Measurements from ENCODE around the gene TULP4.
"Not testable (repeated sequence)": the region's sequence is repeated elsewhere in the genome, so short reads cannot be mapped to it uniquely, and the experiment has no call there.

TULP4 gene

GRCh38 chr6:158527858-158528257 lies 215.6 kb downstream of the TULP4 start:
- not testable (repeated sequence) for H3K56ac ChIP-seq (ENCODE audit: low read length)

GRCh38 chr6:158528826-158529225 lies 216.6 kb downstream of the TULP4 start:
- Histone ChIP-seq H3K36me3 (ENCODE audit: control insufficient read depth, insufficient read depth, low read length) (no peaks in the 10 kb centered on the region), H3K79me1 (ENCODE audit: low read length) (no peaks in the 10 kb centered on the region), H3K79me2 (ENCODE audit: control insufficient read depth, insufficient read depth, low read length) (no peaks in the 10 kb centered on the region), H3K9ac (ENCODE audit: low read length) (no peak overlapping the region), H3K27me3 (ENCODE audit: insufficient read depth, low read length, poor library complexity) (no peaks in the 10 kb centered on the region), H3K56ac (ENCODE audit: low read length) (no peak overlapping the region), H3K4me1 (ENCODE audit: control insufficient read depth, low read depth, low read length) (no peaks in the 10 kb centered on the region), H3K4me2 (ENCODE audit: low read length) (no peak overlapping the region), H2BK5ac (ENCODE audit: low read length) (no peak overlapping the region), H3K18ac (ENCODE audit: low read length) (no peak overlapping the region), H2BK120ac (ENCODE audit: low read depth, low read length) (no peak overlapping the region), H3K27ac (ENCODE audit: low read depth, low read length) (no peak overlapping the region), H2BK15ac (replicated peaks; ENCODE audit: low read depth) (no peak overlapping the region), H3K4ac (ENCODE audit: low read depth, low read length) (no peak overlapping the region), H3K4me3 (ENCODE audit: low read length) (no peak overlapping the region), H4K5ac (ENCODE audit: low read length) (no peak overlapping the region), H3K23ac (ENCODE audit: low read length) (no peak overlapping the region), H2AK5ac (ENCODE audit: low read length) (no peak overlapping the region), H4K8ac (ENCODE audit: low read depth, low read length) (no peak overlapping the region)
- WGBS (ENCODE audit: extremely low coverage, insufficient coverage, low lambda C conversion rate): no CpG with 5 or more reads among the region's 6 CpGs
- DNase-seq: no peak

More at GRCh38 chr6:158527858-158528257, 215.6 kb downstream of the TULP4 start:
- H3K23ac ChIP-seq (ENCODE audit: low read length); H3K4me1 ChIP-seq (ENCODE audit: control insufficient read depth, low read depth, low read length); H3K27me3 ChIP-seq (ENCODE audit: insufficient read depth, low read length, poor library complexity); H3K27ac ChIP-seq (ENCODE audit: low read depth, low read length); H3K4ac ChIP-seq (ENCODE audit: low read depth, low read length); H2BK5ac ChIP-seq (ENCODE audit: low read length); H3K18ac ChIP-seq (ENCODE audit: low read length); DNase-seq; H3K9ac ChIP-seq (ENCODE audit: low read length); H3K79me2 ChIP-seq (ENCODE audit: control insufficient read depth, insufficient read depth, low read length); H3K4me2 ChIP-seq (ENCODE audit: low read length); H3K4me3 ChIP-seq (ENCODE audit: low read length); H4K5ac ChIP-seq (ENCODE audit: low read length); H2AK5ac ChIP-seq (ENCODE audit: low read length); H3K36me3 ChIP-seq (ENCODE audit: control insufficient read depth, insufficient read depth, low read length); H4K8ac ChIP-seq (ENCODE audit: low read depth, low read length); H3K79me1 ChIP-seq (ENCODE audit: low read length); H2BK120ac ChIP-seq (ENCODE audit: low read depth, low read length); H2BK15ac ChIP-seq (replicated peaks; ENCODE audit: low read depth): not testable (repeated sequence)
- no CpG with 5 or more reads among the region's 1 CpG for WGBS (ENCODE audit: extremely low coverage, insufficient coverage, low lambda C conversion rate)

GRCh38 chr6:158529629-158530028 lies 217.4 kb downstream of the TULP4 start:
- Histone ChIP-seq H3K4me3 (ENCODE audit: low read length) (no peak overlapping the region), H4K8ac (ENCODE audit: low read depth, low read length) (no peak overlapping the region), H3K9ac (ENCODE audit: low read length) (no peak overlapping the region), H3K27me3 (ENCODE audit: insufficient read depth, low read length, poor library complexity) (no peaks in the 10 kb centered on the region), H3K18ac (ENCODE audit: low read length) (no peak overlapping the region), H3K23ac (ENCODE audit: low read length) (peak overlapping the region; percentile 35), H3K36me3 (ENCODE audit: control insufficient read depth, insufficient read depth, low read length) (no peaks in the 10 kb centered on the region), H4K5ac (ENCODE audit: low read length) (no peak overlapping the region), H2AK5ac (ENCODE audit: low read length) (no peak overlapping the region), H2BK120ac (ENCODE audit: low read depth, low read length) (no peak overlapping the region), H3K4ac (ENCODE audit: low read depth, low read length) (no peak overlapping the region), H3K4me1 (ENCODE audit: control insufficient read depth, low read depth, low read length) (no peaks in the 10 kb centered on the region), H2BK5ac (ENCODE audit: low read length) (no peak overlapping the region), H3K4me2 (ENCODE audit: low read length) (no peak overlapping the region), H3K27ac (ENCODE audit: low read depth, low read length) (no peak overlapping the region), H2BK15ac (replicated peaks; ENCODE audit: low read depth) (no peak overlapping the region), H3K79me1 (ENCODE audit: low read length) (no peaks in the 10 kb centered on the region), H3K79me2 (ENCODE audit: control insufficient read depth, insufficient read depth, low read length) (no peaks in the 10 kb centered on the region), H3K56ac (ENCODE audit: low read length) (no peak overlapping the region)
- DNase-seq: no peak
- no CpG with 5 or more reads among the region's 8 CpGs for WGBS (ENCODE audit: extremely low coverage, insufficient coverage, low lambda C conversion rate)

GRCh38 chr6:158531566-158531965 lies 219.3 kb downstream of the TULP4 start:
- no peak overlapping the region for H3K18ac ChIP-seq (ENCODE audit: low read length)
- no peak overlapping the region for H3K4me2 ChIP-seq (ENCODE audit: low read length)
- H2BK5ac ChIP-seq (ENCODE audit: low read length): no peak overlapping the region
- peaks cover 2% of the 10 kb centered on the region for H3K4me1 ChIP-seq (ENCODE audit: control insufficient read depth, low read depth, low read length)
- H3K79me1 ChIP-seq (ENCODE audit: low read length): no peaks in the 10 kb centered on the region
- no peaks in the 10 kb centered on the region for H3K27me3 ChIP-seq (ENCODE audit: insufficient read depth, low read length, poor library complexity)
- no peaks in the 10 kb centered on the region for H3K36me3 ChIP-seq (ENCODE audit: control insufficient read depth, insufficient read depth, low read length)
- no CpG with 5 or more reads among the region's 4 CpGs for WGBS (ENCODE audit: extremely low coverage, insufficient coverage, low lambda C conversion rate)
- no peak overlapping the region for H2BK15ac ChIP-seq (replicated peaks; ENCODE audit: low read depth)
- no peak overlapping the region for H3K9ac ChIP-seq (ENCODE audit: low read length)
- no peak overlapping the region for H3K4me3 ChIP-seq (ENCODE audit: low read length)
- no peak overlapping the region for H3K56ac ChIP-seq (ENCODE audit: low read length)
- H3K27ac ChIP-seq (ENCODE audit: low read depth, low read length): no peak overlapping the region
- no peak overlapping the region for H4K8ac ChIP-seq (ENCODE audit: low read depth, low read length)
- H3K79me2 ChIP-seq (ENCODE audit: control insufficient read depth, insufficient read depth, low read length): no peaks in the 10 kb centered on the region
- no peak overlapping the region for H2BK120ac ChIP-seq (ENCODE audit: low read depth, low read length)
- H3K23ac ChIP-seq (ENCODE audit: low read length): no peak overlapping the region
- H4K5ac ChIP-seq (ENCODE audit: low read length): no peak overlapping the region
- DNase-seq: no peak
- no peak overlapping the region for H3K4ac ChIP-seq (ENCODE audit: low read depth, low read length)
- H2AK5ac ChIP-seq (ENCODE audit: low read length): no peak overlapping the region

GRCh38 chr6:158531970-158532369 lies 219.7 kb downstream of the TULP4 start:
- no peaks in the 10 kb centered on the region for H3K27me3 ChIP-seq (ENCODE audit: insufficient read depth, low read length, poor library complexity)
- H3K27ac ChIP-seq (ENCODE audit: low read depth, low read length): no peak overlapping the region
- no peak for DNase-seq
- no peak overlapping the region for H2BK5ac ChIP-seq (ENCODE audit: low read length)
- no peak overlapping the region for H3K4me2 ChIP-seq (ENCODE audit: low read length)
- H2AK5ac ChIP-seq (ENCODE audit: low read length): no peak overlapping the region
- H4K8ac ChIP-seq (ENCODE audit: low read depth, low read length): no peak overlapping the region
- no peak overlapping the region for H2BK120ac ChIP-seq (ENCODE audit: low read depth, low read length)
- no peak overlapping the region for H3K56ac ChIP-seq (ENCODE audit: low read length)
- H3K4me1 ChIP-seq (ENCODE audit: control insufficient read depth, low read depth, low read length): peaks cover 2% of the 10 kb centered on the region
- H3K4ac ChIP-seq (ENCODE audit: low read depth, low read length): no peak overlapping the region
- no peak overlapping the region for H2BK15ac ChIP-seq (replicated peaks; ENCODE audit: low read depth)
- no peak overlapping the region for H3K9ac ChIP-seq (ENCODE audit: low read length)
- H3K79me1 ChIP-seq (ENCODE audit: low read length): no peaks in the 10 kb centered on the region
- no peak overlapping the region for H4K5ac ChIP-seq (ENCODE audit: low read length)
- H3K23ac ChIP-seq (ENCODE audit: low read length): no peak overlapping the region
- H3K79me2 ChIP-seq (ENCODE audit: control insufficient read depth, insufficient read depth, low read length): no peaks in the 10 kb centered on the region
- no peak overlapping the region for H3K4me3 ChIP-seq (ENCODE audit: low read length)
- no peaks in the 10 kb centered on the region for H3K36me3 ChIP-seq (ENCODE audit: control insufficient read depth, insufficient read depth, low read length)
- no peak overlapping the region for H3K18ac ChIP-seq (ENCODE audit: low read length)
- no CpG with 5 or more reads among the region's 2 CpGs for WGBS (ENCODE audit: extremely low coverage, insufficient coverage, low lambda C conversion rate)

- Histone ChIP-seq H3K79me2 (ENCODE audit: control insufficient read depth, insufficient read depth, low read length) (no peaks in the 10 kb centered on the region), H3K27me3 (ENCODE audit: insufficient read depth, low read length, poor library complexity) (no peaks in the 10 kb centered on the region), H3K56ac (ENCODE audit: low read length) (peak overlapping the region; percentile 89), H3K27ac (ENCODE audit: low read depth, low read length) (peak overlapping the region; percentile 25), H3K79me1 (ENCODE audit: low read length) (no peaks in the 10 kb centered on the region), H3K23ac (ENCODE audit: low read length) (no peak overlapping the region), H4K8ac (ENCODE audit: low read depth, low read length) (no peak overlapping the region), H3K4ac (ENCODE audit: low read depth, low read length) (no peak overlapping the region), H2AK5ac (ENCODE audit: low read length) (no peak overlapping the region), H3K4me3 (ENCODE audit: low read length) (peak overlapping the region; percentile 70), H4K5ac (ENCODE audit: low read length) (no peak overlapping the region), H2BK5ac (ENCODE audit: low read length) (no peak overlapping the region), H3K18ac (ENCODE audit: low read length) (no peak overlapping the region), H2BK120ac (ENCODE audit: low read depth, low read length) (no peak overlapping the region), H3K4me1 (ENCODE audit: control insufficient read depth, low read depth, low read length) (peaks cover 2% of the 10 kb centered on the region), H3K4me2 (ENCODE audit: low read length) (peak overlapping the region; percentile 64), H3K9ac (ENCODE audit: low read length) (peak overlapping the region; percentile 72), H2BK15ac (replicated peaks; ENCODE audit: low read depth) (no peak overlapping the region), H3K36me3 (ENCODE audit: control insufficient read depth, insufficient read depth, low read length) (no peaks in the 10 kb centered on the region)
- peak; percentile 92 for DNase-seq
- WGBS (ENCODE audit: extremely low coverage, insufficient coverage, low lambda C conversion rate): no CpG with 5 or more reads among the region's 75 CpGs
These were observed 224.0 kb downstream of the TULP4 start for GRCh38 chr6:158536084-158536890.
